Stimulated activated CD4-positive, alpha-beta T cell treated with anti-CD3 and anti-CD28 coated beads, Interleukin-15, amount 100 ng/mL, for 1 hour (primary cell): ENCODE measurements around the gene FARS2.

Source experiments
- DNase-seq, 2 donors: peaks; one replicate each; pipeline ENCODE4 v3.0.0-alpha.2; 2020; ENCODE audit warnings: low read depth in 1 of 2, low spot score in 1 of 2

The FARS2 gene

GRCh38 chr6:5713519-5713918, 452.2 kb downstream of the FARS2 start:
- DNase-seq, result no peak

- DNase-seq, result no peak
Measured at GRCh38 chr6:5718231-5718947, 457.1 kb downstream of the FARS2 start.

GRCh38 chr6:5723841-5724691, 462.8 kb downstream of the FARS2 start:
- DNase-seq, result no peak

- DNase-seq, result no peak
Measured at GRCh38 chr6:5724911-5725310, 463.6 kb downstream of the FARS2 start.

GRCh38 chr6:5726976-5727718, 465.8 kb downstream of the FARS2 start:
- DNase-seq, result no peak

- no peak for DNase-seq
Measured at GRCh38 chr6:5728351-5729079, 467.2 kb downstream of the FARS2 start.

- DNase-seq, result no peak
Measured at GRCh38 chr6:5729080-5729434, 467.7 kb downstream of the FARS2 start.

GRCh38 chr6:5729813-5730517, 468.7 kb downstream of the FARS2 start:
- no peak for DNase-seq

GRCh38 chr6:5730585-5731263, 469.4 kb downstream of the FARS2 start:
- no peak for DNase-seq

GRCh38 chr6:5731435-5731834, 470.1 kb downstream of the FARS2 start:
- no peak for DNase-seq

- no peak for DNase-seq
Measured at GRCh38 chr6:5732496-5732895, 471.2 kb downstream of the FARS2 start.

GRCh38 chr6:5736016-5736738, 474.9 kb downstream of the FARS2 start:
- DNase-seq, result no peak

- no peak for DNase-seq
Measured at GRCh38 chr6:5737460-5737859, 476.1 kb downstream of the FARS2 start.

GRCh38 chr6:5738211-5738610, 476.9 kb downstream of the FARS2 start:
- DNase-seq, result no peak

GRCh38 chr6:5744497-5744896, 483.2 kb downstream of the FARS2 start:
- no peak for DNase-seq

- DNase-seq, result no peak
Measured at GRCh38 chr6:5745081-5745480, 483.8 kb downstream of the FARS2 start.

GRCh38 chr6:5746053-5746758, 484.9 kb downstream of the FARS2 start:
- DNase-seq, result no peak

- no peak for DNase-seq
Measured at GRCh38 chr6:5746759-5747130, 485.4 kb downstream of the FARS2 start.

- no peak for DNase-seq
Measured at GRCh38 chr6:5747379-5747778, 486.1 kb downstream of the FARS2 start.
